K562 (cell line): ENCODE measurements around the gene PMIS2. TPM values are rescaled to one million over a fixed set of nuclear protein-coding genes. Genes with fewer than 3 reads are reported as not detected.

ENCODE experiments used
- ATF1 ChIP-seq, 2 experiments: fragments of 450-650 bp in 1 of 2; IDR thresholded peaks; 2 replicates each; pipeline ENCODE4 v1.6.1; 2016; ENCODE audit warnings: missing compliant biosample characterization in 1 of 2, missing genetic modification characterization in 1 of 2
- BCL6 ChIP-seq: fragments of 250-450 bp; sonication (Bioruptor Pico); IDR thresholded peaks from 2 replicates; pipeline ENCODE4 v1.4.0; 2020
- CAMTA2 ChIP-seq: fragments of 250-450 bp; sonication (Bioruptor Pico); conservative IDR thresholded peaks from 2 replicates; pipeline ENCODE4 v1.5.1; 2022
- CTCFL ChIP-seq: IDR thresholded peaks from 2 replicates; pipeline ENCODE4 v1.6.1; 2011; ENCODE audit warnings: borderline replicate concordance, low read depth, mild to moderate bottlenecking, moderate library complexity, low read length; ENCODE audit not compliant: insufficient read depth, poor library complexity, severe bottlenecking
- FOS ChIP-seq: IDR thresholded peaks from 3 replicates; pipeline ENCODE4 v1.6.1; 2011; ENCODE audit not compliant: insufficient read length; ENCODE audit errors: extremely low read depth
- KDM2B ChIP-seq: fragments of 250-450 bp; sonication (Bioruptor Pico); IDR thresholded peaks from 2 replicates; pipeline ENCODE4 v1.8.0; 2021; ENCODE audit warnings: mild to moderate bottlenecking, moderate library complexity
- KLF10 ChIP-seq: fragments of 250-450 bp; sonication (Bioruptor Pico); IDR thresholded peaks from 2 replicates; pipeline ENCODE4 v1.6.1; 2021; ENCODE audit warnings: matching md5 sums
- NR2F6 ChIP-seq: fragments of 450-650 bp; formaldehyde crosslinking; IDR thresholded peaks from 2 replicates; pipeline ENCODE4 v1.4.0; 2020; ENCODE audit warnings: mild to moderate bottlenecking
- PCBP1 ChIP-seq: fragments of 200-400 bp; formaldehyde crosslinking; IDR thresholded peaks from 2 replicates; pipeline ENCODE4 v1.6.1; 2018; ENCODE audit warnings: mild to moderate bottlenecking, low read depth, low read length; ENCODE audit not compliant: poor library complexity, severe bottlenecking
- POLR2AphosphoS5 ChIP-seq: IDR thresholded peaks from 2 replicates; pipeline ENCODE4 v1.6.1; 2011; ENCODE audit warnings: mild to moderate bottlenecking, low read depth, low read length, moderate library complexity; ENCODE audit not compliant: control insufficient read depth, insufficient read depth
- RBM22 ChIP-seq: fragments of 200-400 bp; formaldehyde crosslinking; IDR thresholded peaks from 2 replicates; pipeline ENCODE4 v1.6.1; 2018; ENCODE audit warnings: low read length, low read depth; ENCODE audit not compliant: poor library complexity, severe bottlenecking
- SAFB2 ChIP-seq: fragments of 200-400 bp; formaldehyde crosslinking; IDR thresholded peaks from 2 replicates; pipeline ENCODE4 v1.6.1; 2018; ENCODE audit warnings: borderline replicate concordance, low read length, low read depth, moderate library complexity; ENCODE audit not compliant: severe bottlenecking
- SP1 ChIP-seq: sonication (generic); formaldehyde crosslinking; IDR thresholded peaks from 2 replicates; pipeline ENCODE4 v1.8.1; 2022; ENCODE audit warnings: mild to moderate bottlenecking, missing genetic modification reagents
- SRF ChIP-seq, 2 experiments: fragments of 250-450, 450-650 bp in 1 of 2; sonication (Bioruptor Pico) in 1 of 2; sonication (generic) in 1 of 2; formaldehyde crosslinking; IDR thresholded peaks; 2 replicates each; pipeline versions ENCODE4 v1.5.0 to v1.5.1; 2020 to 2022; ENCODE audit warnings: mild to moderate bottlenecking in 1 of 2, missing genetic modification reagents in 1 of 2
- WHSC1 ChIP-seq: IDR thresholded peaks from one replicate; pipeline ENCODE4 v1.6.1; 2012; ENCODE audit warnings: low read length, control low read depth, inconsistent platforms
- ZFP30 ChIP-seq: fragments of 250-450 bp; sonication (Bioruptor Pico); IDR thresholded peaks from 2 replicates; pipeline ENCODE4 v1.8.0; 2022; ENCODE audit warnings: moderate library complexity, mild to moderate bottlenecking, inconsistent platforms, borderline replicate concordance
- ZNF766 ChIP-seq: fragments of 200-800 bp; sonication (Bioruptor generic); conservative IDR thresholded peaks from 2 replicates; pipeline ENCODE4 v1.6.1; 2016; ENCODE audit warnings: missing genetic modification characterization, missing compliant biosample characterization
- polyA plus RNA-seq, 8 experiments: library from polyadenylated mRNA; depleted of rRNA in 4 of 8; stranded (reverse) in 5 of 8; unstranded in 3 of 8; fragments of >200 nt; fragmentation: Nextera tagmentation in 2 of 8; fragmentation: Illumina TruSeq in 1 of 8; extraction: Ambion mirVana in 2 of 8; extraction: Trizol in 1 of 8; gene quantifications; 2 replicates each; pipeline versions ENCODE4 v1.2.1 to v1.2.3, GENCODE V29; 2011 to 2014; ENCODE audit warnings: inconsistent platforms in 1 of 8, missing spikeins in 1 of 8
- total RNA-seq, 7 experiments: library from RNA; depleted of rRNA in 6 of 7; stranded (reverse); fragments of >200 nt in 6 of 7; fragmentation: Illumina TruSeq in 2 of 7; extraction: Trizol in 2 of 7; gene quantifications; 2 replicates each; pipeline versions ENCODE4 v1.2.1 to v1.2.3, GENCODE V29; 2011 to 2021; ENCODE audit warnings: low replicate concordance in 1 of 7
- TF ChIP-seq, protein P1 (sequence below): sonication (generic); formaldehyde crosslinking; IDR thresholded peaks from 2 replicates; pipeline ENCODE4 v1.8.0; 2022; ENCODE audit warnings: mild to moderate bottlenecking, missing genetic modification reagents
- TF ChIP-seq, protein P2 (sequence below): fragments of 250-450 bp; sonication (Bioruptor Pico); IDR thresholded peaks from 2 replicates; pipeline ENCODE4 v1.4.0; 2020; ENCODE audit warnings: mild to moderate bottlenecking, moderate library complexity
- TF ChIP-seq, protein P3 (sequence below), 2 experiments: fragments of 450-650 bp in 1 of 2; sonication (generic) in 1 of 2; formaldehyde crosslinking in 1 of 2; IDR thresholded peaks in 1 of 2; conservative IDR thresholded peaks in 1 of 2; 2 replicates each; pipeline versions ENCODE4 v1.6.1 to v1.8.1; 2016 to 2023; ENCODE audit warnings: mild to moderate bottlenecking in 2 of 2, moderate library complexity in 2 of 2, inconsistent platforms in 1 of 2, missing genetic modification reagents in 1 of 2

The PMIS2 gene
- total and polyA plus RNA-seq, 9 of the 15 experiments (the other 6 are each of a cell fraction or from before 2014, with no cell fraction given), result not detected

DNA sequence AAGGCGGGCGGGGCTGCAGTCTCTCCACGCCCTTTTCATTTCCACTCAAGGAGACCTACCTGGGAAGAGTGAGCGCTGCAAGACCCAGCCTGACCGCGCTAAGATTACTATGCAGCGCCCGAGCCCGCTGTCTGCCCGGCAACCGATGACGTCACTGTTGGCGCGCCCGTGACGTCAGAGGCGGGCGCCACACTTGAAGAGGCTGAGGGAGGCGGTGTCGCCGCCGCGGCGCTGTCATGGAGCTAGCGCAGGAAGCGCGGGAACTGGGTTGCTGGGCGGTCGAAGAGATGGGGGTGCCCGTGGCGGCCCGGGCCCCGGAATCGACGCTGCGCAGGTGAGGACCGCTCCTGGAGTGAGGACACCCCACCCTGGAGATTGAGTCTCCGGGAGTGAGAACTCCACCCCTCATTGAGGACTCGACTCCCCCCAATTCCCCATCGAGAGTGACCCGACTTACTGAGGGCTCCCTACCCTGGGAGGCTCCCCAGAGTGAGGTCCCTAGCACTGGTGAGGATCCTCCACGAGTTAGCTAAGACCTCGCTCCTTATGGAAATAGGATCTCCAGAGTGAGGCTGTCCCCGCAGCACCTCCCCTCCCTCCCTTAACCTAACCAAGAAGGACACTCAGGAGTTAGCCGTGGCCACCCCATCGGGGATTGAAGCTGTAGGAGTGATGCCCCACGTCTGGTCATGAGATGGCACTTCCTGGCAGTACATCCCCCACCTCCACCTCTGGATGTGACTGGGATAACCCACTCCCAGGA lies 26.8 kb downstream of the PMIS2 start, which contains the start of gene HAUS5 (continued):
- TF ChIP-seq ZFP30 (CRISPR knock-in tag) (no peak), SP1 (CRISPR knock-in tag) (peak; percentile 73), SAFB2 (no peak), KLF10 (CRISPR knock-in tag) (no peak), CTCFL (peak; percentile 24), WHSC1 (no peak), ZNF766 (peak; percentile 47; the same call in 1 of the 2 replicates), SRF (CRISPR knock-in tag; IDR thresholded peaks at IDR 0.05) (peak; percentile 14 to 57; a peak in 1 of 4 replicates), ATF1 (CRISPR knock-in tag; IDR thresholded peaks at IDR 0.05) (peak; percentile 99), ATF1 (tag; IDR thresholded peaks at IDR 0.05) (peak; percentile 100), CAMTA2 (no peak), KDM2B (CRISPR knock-in tag) (peak; percentile 88), RBM22 (no peak), FOS (peak; percentile 15), POLR2AphosphoS5 (peak; percentile 78), PCBP1 (peak; percentile 49), BCL6 (CRISPR knock-in tag) (0 out of 2 replicates have a peak, but pooled peaks have one; percentile 42), NR2F6 (CRISPR knock-in tag) (0 out of 2 replicates have a peak, but pooled peaks have one; percentile 23)
- TF ChIP-seq, protein P1, sequence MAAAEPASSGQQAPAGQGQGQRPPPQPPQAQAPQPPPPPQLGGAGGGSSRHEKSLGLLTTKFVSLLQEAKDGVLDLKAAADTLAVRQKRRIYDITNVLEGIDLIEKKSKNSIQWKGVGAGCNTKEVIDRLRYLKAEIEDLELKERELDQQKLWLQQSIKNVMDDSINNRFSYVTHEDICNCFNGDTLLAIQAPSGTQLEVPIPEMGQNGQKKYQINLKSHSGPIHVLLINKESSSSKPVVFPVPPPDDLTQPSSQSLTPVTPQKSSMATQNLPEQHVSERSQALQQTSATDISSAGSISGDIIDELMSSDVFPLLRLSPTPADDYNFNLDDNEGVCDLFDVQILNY (CRISPR knock-in tag), result 0 out of 2 replicates have a peak, but pooled peaks have one; percentile 14
- TF ChIP-seq, protein P2, sequence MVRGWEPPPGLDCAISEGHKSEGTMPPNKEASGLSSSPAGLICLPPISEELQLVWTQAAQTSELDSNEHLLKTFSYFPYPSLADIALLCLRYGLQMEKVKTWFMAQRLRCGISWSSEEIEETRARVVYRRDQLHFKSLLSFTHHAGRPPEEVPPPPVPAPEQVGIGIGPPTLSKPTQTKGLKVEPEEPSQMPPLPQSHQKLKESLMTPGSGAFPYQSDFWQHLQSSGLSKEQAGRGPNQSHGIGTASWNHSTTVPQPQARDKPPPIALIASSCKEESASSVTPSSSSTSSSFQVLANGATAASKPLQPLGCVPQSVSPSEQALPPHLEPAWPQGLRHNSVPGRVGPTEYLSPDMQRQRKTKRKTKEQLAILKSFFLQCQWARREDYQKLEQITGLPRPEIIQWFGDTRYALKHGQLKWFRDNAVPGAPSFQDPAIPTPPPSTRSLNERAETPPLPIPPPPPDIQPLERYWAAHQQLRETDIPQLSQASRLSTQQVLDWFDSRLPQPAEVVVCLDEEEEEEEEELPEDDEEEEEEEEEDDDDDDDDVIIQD, result peak; percentile 72; the same call in 1 of the 2 replicates
- TF ChIP-seq, protein P3, sequence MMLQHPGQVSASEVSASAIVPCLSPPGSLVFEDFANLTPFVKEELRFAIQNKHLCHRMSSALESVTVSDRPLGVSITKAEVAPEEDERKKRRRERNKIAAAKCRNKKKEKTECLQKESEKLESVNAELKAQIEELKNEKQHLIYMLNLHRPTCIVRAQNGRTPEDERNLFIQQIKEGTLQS (IDR thresholded peaks at IDR 0.05), result peak; percentile 100
- TF ChIP-seq, protein P3 (CRISPR knock-in tag; conservative IDR thresholded peaks at IDR 0.05), result peak; percentile 73; the same call in 1 of the 2 replicates
